Effector memory CD4-positive, alpha-beta T cell (primary cell): Measurements from ENCODE around the gene P2RY11.
A peak's percentile ranks its signal among the peaks of the same experiment; 100 is the strongest.

ENCODE experiments used
- DNase-seq, 3 donors: peaks; one replicate each; pipeline ENCODE4 v3.0.0-alpha.2; 2020
- H3K27ac ChIP-seq: 2 replicates; pipeline ENCODE4 v1.7.0; 2013; ENCODE audit warnings: mild to moderate bottlenecking, low read length, moderate library complexity; ENCODE audit not compliant: insufficient read depth, poor library complexity, severe bottlenecking
- H3K27me3 ChIP-seq: replicated peaks from 2 replicates; pipeline ENCODE4 v1.7.0; 2013; ENCODE audit warnings: mild to moderate bottlenecking, low read length; ENCODE audit not compliant: insufficient read depth, control insufficient read depth, poor library complexity, severe bottlenecking
- H3K36me3 ChIP-seq: 2 replicates; pipeline ENCODE4 v1.7.0; 2013; ENCODE audit warnings: mild to moderate bottlenecking, low read length, moderate library complexity; ENCODE audit not compliant: control insufficient read depth, insufficient read depth
- H3K4me1 ChIP-seq: 2 replicates; pipeline ENCODE4 v1.7.0; 2013; ENCODE audit warnings: low read length, mild to moderate bottlenecking; ENCODE audit not compliant: control insufficient read depth, insufficient read depth, poor library complexity, severe bottlenecking
- H3K4me3 ChIP-seq: 2 replicates; pipeline ENCODE4 v1.7.0; 2013; ENCODE audit warnings: low read length, low read depth, mild to moderate bottlenecking; ENCODE audit not compliant: insufficient read depth, poor library complexity, severe bottlenecking
- H3K9me3 ChIP-seq: 2 replicates; pipeline ENCODE4 v1.7.0; 2013; ENCODE audit warnings: mild to moderate bottlenecking, low read length, moderate library complexity; ENCODE audit not compliant: control insufficient read depth

The P2RY11 gene

DNA sequence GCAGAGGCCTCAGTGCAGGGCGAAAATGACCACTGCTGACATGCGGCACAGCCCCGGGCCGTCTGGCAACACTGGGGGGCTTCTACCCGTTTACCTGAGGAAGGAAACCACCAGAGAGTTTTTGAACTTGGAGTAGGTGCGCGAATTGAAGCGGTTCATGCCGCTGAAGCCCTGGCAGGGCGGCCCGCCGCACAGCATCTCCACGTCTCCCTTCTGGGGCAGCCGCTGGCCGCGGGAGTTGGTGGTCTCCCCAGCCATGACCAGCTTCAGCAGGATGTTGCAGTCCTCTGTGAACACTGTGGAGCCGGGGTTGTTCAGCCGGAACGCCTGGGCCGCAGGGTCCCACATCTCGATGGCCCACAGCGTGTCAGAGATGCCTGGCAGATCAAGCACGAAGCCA is 28.5 kb downstream of the P2RY11 start:
- DNase-seq: no peak
- peaks cover 42% of the 10 kb centered on the region for H3K4me1 ChIP-seq
- no peak overlapping the region for H3K4me3 ChIP-seq
- no peaks in the 10 kb centered on the region for H3K9me3 ChIP-seq
- no peaks in the 10 kb centered on the region for H3K27me3 ChIP-seq
- peaks cover 66% of the 10 kb centered on the region for H3K36me3 ChIP-seq
- no peak overlapping the region for H3K27ac ChIP-seq

DNA sequence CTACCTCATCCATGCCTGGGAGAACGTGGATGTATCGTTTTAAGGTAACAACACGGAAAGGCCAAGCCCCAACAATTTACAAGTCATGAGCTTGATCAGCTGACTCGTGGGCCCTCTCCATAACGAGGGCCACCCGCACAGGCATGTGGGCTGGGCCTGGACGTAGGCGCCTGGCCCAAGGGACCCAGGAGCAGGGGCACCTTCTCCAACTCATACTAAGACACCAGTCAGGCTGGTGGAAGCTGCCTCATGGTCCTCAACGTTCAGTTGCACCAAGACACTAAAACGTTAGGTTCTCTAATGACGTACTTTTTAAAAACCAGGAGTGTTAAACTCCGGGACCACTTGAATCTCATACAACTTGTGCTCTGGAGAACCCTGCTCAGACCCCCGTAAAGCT is 30.0 kb downstream of the P2RY11 start:
- H3K9me3 ChIP-seq: no peaks in the 10 kb centered on the region
- no peak for DNase-seq
- peak overlapping the region; percentile 82 for H3K27ac ChIP-seq
- H3K4me3 ChIP-seq: no peak overlapping the region
- no peaks in the 10 kb centered on the region for H3K27me3 ChIP-seq
- peaks cover 67% of the 10 kb centered on the region for H3K36me3 ChIP-seq
- peaks cover 44% of the 10 kb centered on the region for H3K4me1 ChIP-seq

DNA sequence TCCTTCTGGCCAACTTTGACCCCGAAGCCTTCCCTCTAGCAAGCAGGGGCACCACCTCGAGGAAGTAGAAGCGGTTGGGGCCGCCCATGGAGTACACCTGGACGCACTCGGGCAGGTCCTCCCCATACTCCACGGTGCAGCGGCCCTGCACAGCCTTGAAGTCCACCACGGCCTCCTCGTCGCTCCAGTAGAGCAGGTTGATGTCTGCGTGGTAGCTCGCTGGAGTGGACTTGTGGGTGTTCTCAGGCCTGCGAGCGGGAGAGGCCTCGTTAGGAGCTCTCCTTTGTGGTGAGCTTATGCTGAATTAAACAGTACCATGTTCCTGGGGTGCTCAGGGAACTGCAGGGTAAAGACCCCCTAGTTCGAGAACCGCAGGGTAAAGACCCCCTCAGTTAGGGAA is 30.5 kb downstream of the P2RY11 start:
- Histone ChIP-seq H3K9me3 (no peaks in the 10 kb centered on the region), H3K4me1 (peaks cover 43% of the 10 kb centered on the region), H3K36me3 (peaks cover 68% of the 10 kb centered on the region), H3K4me3 (peak overlapping the region; percentile 41), H3K27ac (peak overlapping the region; percentile 82), H3K27me3 (no peaks in the 10 kb centered on the region)
- DNase-seq: no peak

DNA sequence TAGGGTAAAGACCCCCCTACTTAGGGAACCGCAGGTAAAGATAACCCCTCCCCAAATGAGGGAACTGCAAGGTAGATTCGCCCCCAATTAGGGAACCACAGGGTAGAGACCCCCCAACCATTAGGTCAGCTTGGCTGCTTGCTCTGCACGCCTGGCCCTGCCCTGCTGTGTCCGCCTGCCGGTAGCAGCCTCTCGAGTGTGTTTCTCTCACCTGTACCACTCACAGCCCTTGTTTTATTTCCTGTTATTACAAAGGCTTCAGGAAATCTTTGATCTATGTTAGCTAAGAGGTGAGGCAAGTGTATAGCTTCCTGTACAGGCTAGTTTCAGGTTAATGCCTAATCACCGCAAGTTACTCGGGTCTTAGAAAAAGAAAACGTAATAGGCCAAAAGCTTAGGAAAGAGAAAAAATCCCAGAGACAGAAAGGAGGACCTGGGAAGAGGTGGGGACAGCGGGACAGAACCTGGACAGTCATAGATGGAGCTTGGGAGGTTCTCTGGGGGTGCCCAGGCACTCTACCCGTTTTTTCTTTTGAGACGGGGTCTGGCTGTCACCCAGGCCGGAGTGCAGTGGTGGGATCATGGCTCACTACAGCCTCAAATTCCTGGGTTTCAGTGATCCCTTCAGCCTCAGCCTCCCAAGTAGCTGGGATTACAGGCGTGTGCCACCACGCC is 31.3 kb downstream of the P2RY11 start:
- Histone ChIP-seq H3K36me3 (peaks cover 60% of the 10 kb centered on the region), H3K4me1 (peaks cover 41% of the 10 kb centered on the region), H3K27me3 (no peaks in the 10 kb centered on the region), H3K9me3 (no peaks in the 10 kb centered on the region), H3K4me3 (peak overlapping the region; percentile 41), H3K27ac (peak overlapping the region; percentile 82)
- peak; percentile 23 to 45 (median 36) for DNase-seq

DNA sequence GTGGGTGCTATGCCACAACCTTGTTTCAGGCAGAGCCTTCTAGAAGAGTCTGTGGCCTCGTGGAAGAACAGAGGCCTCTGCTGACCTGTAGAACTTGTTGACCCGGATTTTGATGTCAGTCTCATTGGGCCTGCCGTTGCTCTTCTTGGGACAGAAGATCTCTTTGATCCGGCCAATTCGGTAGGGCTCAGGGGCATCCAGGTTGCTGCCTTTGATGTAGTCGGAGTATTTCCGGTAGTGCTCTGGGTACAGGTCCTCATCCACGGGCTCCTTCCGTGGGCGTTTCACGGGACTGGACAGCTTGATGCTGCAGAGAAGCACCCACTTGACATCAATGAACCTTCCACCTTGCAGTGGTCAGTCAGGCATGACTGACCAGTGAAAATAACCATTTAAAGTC is 32.2 kb downstream of the P2RY11 start:
- Histone ChIP-seq H3K27me3 (no peaks in the 10 kb centered on the region), H3K9me3 (no peaks in the 10 kb centered on the region), H3K4me3 (no peak overlapping the region), H3K27ac (peak overlapping the region; percentile 82), H3K4me1 (peaks cover 41% of the 10 kb centered on the region), H3K36me3 (peaks cover 55% of the 10 kb centered on the region)
- DNase-seq: no peak

DNA sequence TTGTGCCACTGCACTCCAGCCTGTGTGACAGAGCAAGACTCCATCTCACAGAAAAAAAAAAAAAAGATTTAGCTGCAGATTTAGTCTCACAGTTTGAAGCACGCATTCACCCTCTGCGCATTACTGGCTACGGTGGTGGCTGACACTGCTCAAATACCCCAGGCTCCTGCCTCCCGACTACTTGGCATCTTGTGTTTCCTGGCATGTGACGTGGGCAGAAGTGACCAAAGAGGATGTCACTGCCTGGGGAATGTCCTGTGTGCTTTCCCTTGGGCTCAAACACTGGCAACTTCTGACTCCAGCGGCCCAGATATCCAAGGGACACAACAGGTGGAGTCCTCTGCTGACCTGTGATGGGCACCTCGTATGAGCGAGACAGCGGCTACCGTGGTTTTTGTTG is 32.9 kb downstream of the P2RY11 start:
- peak overlapping the region; percentile 82 for H3K27ac ChIP-seq
- DNase-seq: no peak
- H3K36me3 ChIP-seq: peaks cover 51% of the 10 kb centered on the region

DNA sequence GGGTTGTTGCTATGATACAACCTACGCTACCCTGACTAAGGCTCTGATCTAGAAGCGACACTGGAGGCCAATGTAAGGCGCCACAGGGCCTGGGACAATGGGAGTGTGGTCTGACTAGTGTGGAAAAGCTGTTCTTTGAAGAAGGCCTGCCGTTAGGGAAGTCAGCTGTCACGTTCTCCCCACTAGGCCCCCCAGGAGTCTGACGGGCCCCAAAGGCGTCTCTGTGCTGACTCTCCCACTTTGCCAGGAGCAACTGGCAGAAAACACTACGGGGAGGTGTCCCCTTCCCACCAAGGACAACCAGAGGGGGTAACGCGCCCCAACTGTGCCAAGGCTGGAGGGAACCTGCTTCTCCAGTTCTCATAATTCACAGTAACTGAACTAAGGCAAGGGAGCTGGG is 33.5 kb downstream of the P2RY11 start:
- peak overlapping the region; percentile 35 for H3K27ac ChIP-seq
- no peak overlapping the region for H3K4me3 ChIP-seq
- no peaks in the 10 kb centered on the region for H3K9me3 ChIP-seq
- DNase-seq: no peak
- peaks cover 51% of the 10 kb centered on the region for H3K36me3 ChIP-seq
- no peaks in the 10 kb centered on the region for H3K27me3 ChIP-seq
- H3K4me1 ChIP-seq: peaks cover 41% of the 10 kb centered on the region

More for the DNA sequence above, 32.9 kb downstream of the P2RY11 start:
- Histone ChIP-seq H3K27me3 (no peaks in the 10 kb centered on the region), H3K9me3 (no peaks in the 10 kb centered on the region), H3K4me1 (peaks cover 41% of the 10 kb centered on the region), H3K4me3 (no peak overlapping the region)

DNA sequence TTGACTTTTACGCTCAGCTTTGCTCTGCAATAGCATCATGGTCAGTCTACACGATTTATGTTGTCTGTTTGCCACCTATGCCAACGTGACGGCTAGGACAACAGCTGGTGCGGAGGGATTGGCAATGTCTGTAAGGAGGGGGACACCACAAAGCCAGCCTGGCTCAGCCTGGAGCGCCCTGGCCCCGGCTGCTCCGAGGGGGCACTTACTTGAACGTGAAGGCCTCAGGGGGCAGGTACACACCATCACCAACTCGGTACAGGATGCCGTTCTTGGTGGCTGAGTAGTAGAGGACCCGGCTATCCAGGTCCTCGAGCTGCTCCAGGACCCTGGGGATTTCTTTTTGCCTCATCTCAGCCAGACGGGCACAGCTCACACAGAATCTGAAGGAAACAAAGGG is 34.6 kb downstream of the P2RY11 start:
- H3K4me1 ChIP-seq: peaks cover 40% of the 10 kb centered on the region
- H3K9me3 ChIP-seq: no peaks in the 10 kb centered on the region
- no peak overlapping the region for H3K27ac ChIP-seq
- H3K27me3 ChIP-seq: no peaks in the 10 kb centered on the region
- H3K36me3 ChIP-seq: peaks cover 52% of the 10 kb centered on the region
- DNase-seq: no peak
- H3K4me3 ChIP-seq: no peak overlapping the region

DNA sequence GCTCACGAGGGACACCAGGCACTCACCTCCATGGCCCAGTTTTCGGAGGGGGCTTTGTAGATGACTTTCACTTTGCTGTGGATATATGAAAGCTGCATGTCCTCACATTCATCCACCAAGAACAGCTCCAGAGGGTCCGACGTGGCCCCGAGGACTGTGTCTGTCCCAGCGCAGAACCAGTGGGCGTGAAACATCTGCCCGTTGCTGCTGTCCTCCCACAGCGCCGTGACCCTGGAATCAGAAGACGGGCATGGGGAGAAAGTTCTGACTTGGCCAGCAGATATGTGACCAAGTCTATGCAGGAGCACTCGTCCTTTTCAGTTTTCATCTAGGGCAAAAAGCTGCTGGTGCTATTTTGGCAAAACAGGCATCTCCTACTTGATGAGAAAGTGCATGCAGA is 37.9 kb downstream of the P2RY11 start:
- H3K9me3 ChIP-seq: no peaks in the 10 kb centered on the region
- H3K27ac ChIP-seq: no peak overlapping the region
- no peak for DNase-seq
- H3K4me3 ChIP-seq: no peak overlapping the region
- peaks cover 63% of the 10 kb centered on the region for H3K36me3 ChIP-seq
- peaks cover 8% of the 10 kb centered on the region for H3K4me1 ChIP-seq
- H3K27me3 ChIP-seq: no peaks in the 10 kb centered on the region

DNA sequence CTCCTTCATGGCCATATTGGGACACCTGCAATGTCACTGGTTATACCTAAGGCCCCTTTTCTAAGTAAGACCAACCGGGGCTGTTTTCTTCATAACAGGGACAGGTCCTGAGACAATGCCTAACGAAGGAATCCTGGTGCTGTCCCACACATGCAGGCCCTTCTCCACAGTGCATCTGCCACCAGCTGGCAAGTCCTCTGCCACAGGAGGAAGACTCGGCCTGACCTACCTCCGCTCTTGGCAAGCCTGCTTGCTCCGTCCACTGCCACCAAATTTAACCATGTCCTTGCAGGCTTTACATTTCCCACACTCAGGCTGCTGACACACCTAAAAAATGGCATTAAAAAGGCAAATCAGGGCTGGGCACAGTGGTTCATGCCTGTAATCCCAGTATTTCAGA is 40.0 kb downstream of the P2RY11 start:
- no peak for DNase-seq
- peaks cover 65% of the 10 kb centered on the region for H3K36me3 ChIP-seq
- H3K4me1 ChIP-seq: no peaks in the 10 kb centered on the region
- no peaks in the 10 kb centered on the region for H3K27me3 ChIP-seq
- no peaks in the 10 kb centered on the region for H3K9me3 ChIP-seq
- no peak overlapping the region for H3K4me3 ChIP-seq
- no peak overlapping the region for H3K27ac ChIP-seq
